T-helper 2 cell (primary cell): Measurements from ENCODE around the gene HOMER2.

Experiments used
- DNase-seq, 5 experiments: peaks; one replicate each; pipeline versions ENCODE4 v3.0.0 to v3.0.0-alpha.2; 2012 to 2022

Gene HOMER2

GRCh38 chr15:82855286-82856100, 97.0 kb downstream of the HOMER2 start:
- DNase-seq = no peak

- no peak for DNase-seq
These were observed 98.0 kb downstream of the HOMER2 start for GRCh38 chr15:82854554-82854953.

GRCh38 chr15:82852941-82853561, 99.5 kb downstream of the HOMER2 start:
- DNase-seq = no peak

GRCh38 chr15:82851981-82852511, 100.5 kb downstream of the HOMER2 start:
- no peak for DNase-seq

GRCh38 chr15:82851306-82851850, 101.1 kb downstream of the HOMER2 start:
- DNase-seq = no peak

GRCh38 chr15:82850731-82851130, 101.8 kb downstream of the HOMER2 start:
- no peak for DNase-seq

GRCh38 chr15:82849556-82850512, 102.7 kb downstream of the HOMER2 start:
- peak in 1 of 5 experiments; percentile 75 for DNase-seq

- no peak for DNase-seq
These were observed 104.1 kb downstream of the HOMER2 start for GRCh38 chr15:82848241-82848993.

- no peak for DNase-seq
These were observed 104.8 kb downstream of the HOMER2 start for GRCh38 chr15:82847703-82848102.

GRCh38 chr15:82846621-82847020, 105.9 kb downstream of the HOMER2 start:
- no peak for DNase-seq

- no peak for DNase-seq
These were observed 106.8 kb downstream of the HOMER2 start for GRCh38 chr15:82845686-82846085.

GRCh38 chr15:82843566-82843965, 109.0 kb downstream of the HOMER2 start:
- no peak for DNase-seq

- DNase-seq = no peak
These were observed 112.4 kb downstream of the HOMER2 start for GRCh38 chr15:82840166-82840565.

- no peak for DNase-seq
These were observed 113.4 kb downstream of the HOMER2 start for GRCh38 chr15:82839136-82839535.

- DNase-seq = no peak
These were observed 114.3 kb downstream of the HOMER2 start for GRCh38 chr15:82838096-82838735.

GRCh38 chr15:82835391-82835917, 117.1 kb downstream of the HOMER2 start:
- DNase-seq = no peak

- no peak for DNase-seq
These were observed 119.2 kb downstream of the HOMER2 start for GRCh38 chr15:82833362-82833682.

- peak in 2 of 5 experiments; percentile 12 to 84 for DNase-seq
These were observed 119.7 kb downstream of the HOMER2 start for GRCh38 chr15:82832601-82833361.

GRCh38 chr15:82831894-82832600, 120.5 kb downstream of the HOMER2 start:
- DNase-seq = no peak
